ENCODE results near the gene FURIN. TPM values are rescaled to one million over a fixed set of nuclear protein-coding genes. Genes with fewer than 3 reads are reported as not detected.
"Not testable (repeated sequence)": the region's sequence is repeated elsewhere in the genome, so short reads cannot be mapped to it uniquely, and the experiment has no call there.

The FURIN gene
- polyA plus RNA-seq, 10 donors = 20.1 to 35.7 (median 28.3) TPM

DNA sequence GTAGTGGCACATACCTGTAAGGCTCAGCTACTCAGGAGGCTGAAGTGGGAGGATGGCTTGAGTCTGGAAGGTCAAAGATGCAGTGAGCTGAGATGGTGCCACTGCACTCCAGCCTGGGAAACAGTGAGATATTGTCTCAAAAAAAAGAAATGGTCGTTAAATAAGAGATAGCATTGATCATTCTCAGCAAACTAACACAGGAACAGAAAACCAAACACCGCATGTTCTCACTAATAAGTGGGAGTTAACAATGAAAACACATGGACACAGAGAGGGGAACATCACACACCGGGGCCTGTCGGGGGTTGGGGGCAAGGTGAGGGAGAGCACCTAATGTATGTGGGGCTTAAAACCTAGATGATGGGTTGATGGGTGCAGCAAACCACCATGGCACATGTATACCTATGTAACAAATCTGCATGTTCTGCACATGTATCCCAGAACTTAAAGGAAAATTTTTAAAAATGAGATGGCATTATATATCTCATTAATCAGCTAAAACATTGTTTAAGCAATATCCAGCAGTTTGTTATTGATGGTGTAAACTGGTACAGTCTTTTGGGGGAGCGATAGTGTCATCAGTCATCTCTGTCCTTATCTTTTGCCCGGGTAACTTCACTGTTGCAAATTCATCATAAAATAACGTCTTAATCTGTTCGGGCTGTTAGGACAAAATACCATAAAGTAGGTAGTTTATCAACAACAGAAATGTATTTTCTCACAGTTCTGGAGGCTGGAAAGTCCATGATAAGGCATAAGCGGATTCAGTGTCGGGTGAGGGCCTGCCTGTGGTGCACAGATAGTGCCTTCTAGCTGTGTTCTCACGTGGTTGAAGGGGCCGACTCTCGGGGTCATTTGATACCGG is 33.0 kb downstream of the FURIN start:
- DNase-seq = no peak

DNA sequence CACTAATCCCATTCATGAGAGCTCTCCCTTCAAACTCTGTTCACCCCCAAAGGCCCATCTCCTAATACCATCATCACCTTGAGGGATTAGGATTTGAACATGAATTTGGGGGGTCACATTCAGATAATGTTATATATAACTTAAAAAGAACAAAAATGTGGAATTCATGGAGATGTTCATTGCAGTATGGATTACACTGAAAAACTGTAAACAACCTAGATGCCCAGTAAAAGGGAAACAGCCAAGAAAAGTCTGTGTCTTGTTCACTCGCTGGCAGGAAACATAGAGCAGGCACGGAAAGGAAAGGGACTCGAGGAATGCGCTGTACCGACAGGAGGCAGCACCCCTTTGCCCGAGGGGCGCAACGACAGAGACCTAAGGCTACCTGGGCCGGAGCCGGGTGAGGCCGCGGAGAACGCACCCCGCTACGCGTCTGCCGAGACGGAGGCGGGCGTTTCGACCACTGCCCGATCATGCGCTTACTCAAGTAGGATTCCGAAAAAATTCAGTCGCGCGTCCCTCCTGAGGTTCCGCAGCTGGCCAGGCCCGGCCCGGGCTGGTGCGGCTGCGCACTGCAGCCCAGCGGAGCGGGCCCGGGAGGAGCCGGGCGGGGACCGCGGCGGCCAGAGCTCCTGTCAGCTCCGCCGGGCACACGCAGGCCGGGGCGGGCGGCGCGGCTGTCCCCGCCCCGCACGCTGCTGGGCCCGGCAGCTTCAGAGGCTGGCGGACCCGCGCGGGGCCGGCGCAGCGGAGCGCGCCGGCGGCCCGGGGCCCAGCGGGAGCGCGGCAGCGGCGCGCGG is 33.9 kb downstream of the FURIN start:
- peak; percentile 70 to 93 (median 86) for DNase-seq

DNA sequence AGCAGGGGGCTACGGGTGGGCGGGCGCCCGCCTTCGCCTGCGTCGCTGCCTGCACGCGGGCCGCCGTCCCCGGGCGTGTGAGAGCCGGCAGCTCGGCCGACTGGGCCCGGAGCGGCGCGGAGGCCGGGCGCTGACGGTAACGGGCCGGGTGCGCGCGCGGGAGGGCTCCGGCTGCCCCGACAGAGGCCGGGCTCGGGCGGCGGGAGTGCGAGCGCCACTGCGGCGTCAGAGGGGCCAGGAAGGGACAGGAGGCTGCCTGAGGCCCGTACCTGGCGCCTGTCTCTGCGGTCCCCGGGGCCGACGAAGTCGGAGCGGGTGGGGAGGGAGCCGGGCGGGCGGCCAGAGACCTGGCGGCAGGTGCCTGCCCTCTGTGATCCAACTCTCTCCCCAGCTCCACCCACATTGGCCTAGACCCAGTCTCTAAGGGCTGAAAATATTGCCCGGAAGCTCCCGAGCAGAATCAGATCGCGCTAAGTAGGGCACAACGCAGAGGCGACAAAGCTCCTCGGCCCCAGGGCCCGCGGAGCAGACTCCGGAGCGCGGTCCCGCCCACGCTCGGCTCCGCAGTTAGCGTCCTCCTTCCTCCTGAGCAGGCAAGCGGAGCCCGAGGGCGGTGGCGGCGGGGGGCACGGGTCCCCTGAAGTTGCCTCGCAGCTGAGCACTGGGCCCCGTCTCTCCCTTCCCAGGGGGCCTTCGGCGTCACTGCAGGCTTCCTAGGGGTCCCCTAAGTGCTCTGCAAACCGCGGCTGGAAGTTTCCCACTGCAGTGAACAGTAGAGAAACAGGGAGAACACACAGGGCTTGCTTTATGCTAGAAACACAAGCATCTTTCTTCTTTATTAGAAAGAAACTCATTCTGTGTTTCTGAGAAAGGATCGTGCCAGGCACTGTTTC is 34.7 kb downstream of the FURIN start, which contains the start of gene MAN2A2:
Gene MAN2A2 (plus strand): TSS at position 463 of the 893 bp plus-strand sequence. CDS start 906 bp downstream, outside the sequence.
- peak in 2 of 3 donors; percentile 59 to 82 for DNase-seq

DNA sequence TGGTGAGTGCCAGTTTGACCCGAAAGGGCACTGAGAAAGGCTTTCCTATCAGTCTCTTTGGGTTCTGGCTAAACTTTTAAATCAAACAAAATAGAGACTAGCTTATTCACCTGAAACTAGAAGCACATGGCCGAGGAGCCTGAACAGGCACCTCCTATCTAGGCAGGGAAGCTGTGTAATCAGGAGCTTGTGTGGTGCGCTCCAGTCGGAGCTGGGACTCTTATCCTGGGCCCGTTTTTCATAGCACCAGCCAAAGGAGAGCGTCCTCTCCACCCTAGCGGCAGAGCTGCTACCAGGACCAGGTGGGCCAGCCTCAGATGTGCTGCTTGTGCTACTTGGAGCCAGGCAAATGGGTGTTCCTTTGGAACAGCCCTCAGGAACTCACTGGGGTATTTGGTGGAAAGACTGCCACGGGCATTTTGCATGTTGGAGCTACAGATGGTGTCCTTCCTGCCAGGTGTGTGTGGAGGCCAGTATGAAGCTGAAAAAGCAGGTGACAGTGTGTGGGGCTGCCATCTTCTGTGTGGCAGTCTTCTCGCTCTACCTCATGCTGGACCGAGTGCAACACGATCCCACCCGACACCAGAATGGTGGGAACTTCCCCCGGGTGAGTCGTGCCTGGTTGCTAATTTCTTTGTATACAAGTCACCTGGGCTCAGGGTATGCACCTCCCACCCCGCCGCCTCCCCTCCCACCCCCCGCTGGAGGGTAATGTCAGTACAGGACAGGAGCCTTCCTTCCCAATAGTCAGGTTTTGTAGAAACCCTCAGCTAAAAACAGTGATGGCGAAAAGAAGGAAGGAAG is 35.5 kb downstream of the FURIN start:
- no peak for DNase-seq

DNA sequence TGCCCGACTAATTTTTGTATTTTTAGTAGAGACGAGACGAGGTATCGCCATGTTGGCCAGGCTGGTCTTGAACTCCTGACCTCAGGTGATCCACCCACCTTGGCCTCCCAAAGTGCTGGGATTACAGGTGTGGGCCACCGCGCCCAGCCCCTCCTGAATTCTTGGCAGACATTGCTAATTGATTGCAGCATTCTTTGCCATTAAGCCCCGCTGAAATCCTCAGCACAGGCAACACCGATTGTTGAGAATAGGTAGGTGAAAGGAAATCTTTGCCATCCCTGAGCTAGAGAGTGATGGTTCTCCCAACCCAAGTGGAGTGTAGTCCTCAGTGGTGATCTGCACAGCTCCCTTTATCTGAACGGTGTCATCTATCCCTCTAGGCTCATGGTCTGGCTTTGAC is 36.4 kb downstream of the FURIN start:
- DNase-seq = no peak

- DNase-seq = no peak
Observed at GRCh38 chr15:90905306-90906180, 37.2 kb downstream of the FURIN start.

DNA sequence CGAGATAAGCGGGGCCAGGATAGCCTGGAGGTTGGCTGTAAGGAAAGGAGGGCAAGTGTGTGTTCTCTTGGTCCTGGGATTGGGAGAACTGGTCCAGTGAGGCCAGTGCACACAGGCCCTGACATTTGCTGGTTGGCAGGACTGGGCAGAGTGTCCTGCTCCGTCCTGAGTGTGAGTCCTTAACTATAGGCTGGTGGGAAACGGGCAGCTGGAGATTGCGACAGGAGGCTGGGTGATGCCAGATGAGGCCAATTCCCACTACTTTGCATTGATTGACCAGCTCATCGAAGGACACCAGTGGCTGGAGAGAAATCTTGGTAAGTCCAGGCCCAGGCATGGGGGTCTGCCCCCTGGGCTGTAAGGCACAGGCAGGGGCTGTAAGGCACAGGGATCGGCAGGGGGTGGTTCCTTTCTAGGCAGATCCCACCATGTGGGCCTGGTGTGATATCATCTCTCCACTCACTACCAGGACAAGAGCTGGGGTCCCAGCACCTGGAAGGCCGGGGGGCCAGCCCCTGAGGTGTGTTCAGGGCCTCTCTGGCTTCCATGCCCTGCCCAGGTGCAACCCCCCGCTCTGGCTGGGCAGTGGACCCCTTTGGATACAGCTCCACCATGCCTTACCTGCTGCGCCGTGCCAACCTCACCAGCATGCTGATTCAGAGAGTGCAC is 37.9 kb downstream of the FURIN start:
- DNase-seq = no peak

- no peak for DNase-seq
Observed at GRCh38 chr15:90907051-90907660, 38.8 kb downstream of the FURIN start.

GRCh38 chr15:90907838-90908507 is 39.6 kb downstream of the FURIN start:
- no peak for DNase-seq

DNA sequence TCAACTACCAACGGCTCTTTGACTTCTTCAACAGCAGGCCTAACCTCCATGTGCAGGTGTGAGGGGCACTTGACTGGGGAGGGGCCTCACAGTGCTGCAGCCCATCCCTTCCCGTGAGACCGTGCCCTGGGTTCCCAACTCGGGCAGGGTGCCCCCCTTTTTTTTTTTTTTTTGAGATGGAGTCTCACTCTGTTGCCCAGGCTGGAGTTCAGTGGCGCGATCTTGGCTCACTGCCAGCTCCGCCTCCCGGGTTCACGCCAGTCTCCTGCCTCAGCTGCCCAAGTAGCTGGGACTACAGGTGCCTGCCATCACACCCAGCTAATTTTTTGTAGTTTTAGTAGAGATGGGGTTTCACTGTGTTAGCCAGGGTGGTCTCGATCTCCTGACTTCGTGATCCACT is 41.1 kb downstream of the FURIN start:
- DNase-seq = not testable (repeated sequence)

- no peak for DNase-seq
Observed at GRCh38 chr15:90909976-90910375, 41.6 kb downstream of the FURIN start.

DNA sequence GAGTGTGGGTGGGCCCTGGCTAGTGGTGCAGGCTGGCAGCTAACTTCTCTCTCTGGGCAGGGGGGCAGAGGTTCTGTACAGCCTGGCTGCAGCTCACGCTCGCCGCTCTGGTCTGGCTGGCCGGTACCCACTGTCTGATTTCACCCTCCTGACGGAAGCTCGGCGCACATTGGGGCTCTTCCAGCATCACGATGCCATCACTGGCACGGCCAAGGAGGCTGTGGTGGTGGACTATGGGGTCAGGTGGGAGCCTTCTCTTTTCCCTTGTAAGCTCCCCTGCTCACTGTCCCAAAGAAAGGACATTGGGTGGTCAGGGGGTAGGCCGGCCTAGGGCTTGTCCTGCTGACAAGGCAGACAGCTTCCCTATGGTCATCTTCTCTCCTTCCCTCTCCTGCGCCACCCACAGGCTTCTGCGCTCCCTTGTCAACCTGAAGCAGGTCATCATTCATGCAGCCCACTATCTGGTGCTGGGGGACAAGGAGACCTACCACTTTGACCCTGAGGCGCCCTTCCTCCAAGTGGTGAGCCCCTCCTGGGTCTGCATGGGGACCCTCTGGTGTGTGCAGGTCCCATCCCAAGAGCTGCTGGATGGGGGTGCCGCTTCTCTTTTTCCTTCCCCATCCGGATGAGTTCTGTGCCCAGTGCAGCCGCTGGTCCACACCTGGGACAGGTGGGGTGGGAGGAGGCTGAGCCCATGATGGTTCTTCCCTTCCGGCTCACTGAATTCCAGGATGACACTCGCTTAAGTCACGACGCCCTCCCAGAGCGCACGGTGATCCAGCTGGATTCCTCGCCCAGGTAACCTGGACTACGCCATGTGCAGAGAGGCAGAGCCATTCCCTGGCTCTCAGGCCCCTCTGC is 42.3 kb downstream of the FURIN start:
- DNase-seq = no peak

DNA sequence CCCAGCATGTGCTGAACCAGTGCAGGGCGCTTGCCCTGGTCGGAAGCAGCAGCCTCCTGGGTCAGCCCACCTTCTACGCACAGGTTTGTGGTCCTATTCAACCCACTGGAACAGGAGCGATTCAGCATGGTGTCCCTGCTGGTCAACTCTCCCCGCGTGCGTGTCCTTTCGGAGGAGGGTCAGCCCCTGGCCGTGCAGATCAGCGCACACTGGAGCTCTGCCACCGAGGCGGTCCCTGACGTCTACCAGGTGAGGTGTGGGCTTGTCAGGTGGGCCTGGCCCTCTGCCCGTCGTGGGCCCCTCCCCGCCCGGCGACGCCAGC is 42.9 kb downstream of the FURIN start:
- DNase-seq = no peak

DNA sequence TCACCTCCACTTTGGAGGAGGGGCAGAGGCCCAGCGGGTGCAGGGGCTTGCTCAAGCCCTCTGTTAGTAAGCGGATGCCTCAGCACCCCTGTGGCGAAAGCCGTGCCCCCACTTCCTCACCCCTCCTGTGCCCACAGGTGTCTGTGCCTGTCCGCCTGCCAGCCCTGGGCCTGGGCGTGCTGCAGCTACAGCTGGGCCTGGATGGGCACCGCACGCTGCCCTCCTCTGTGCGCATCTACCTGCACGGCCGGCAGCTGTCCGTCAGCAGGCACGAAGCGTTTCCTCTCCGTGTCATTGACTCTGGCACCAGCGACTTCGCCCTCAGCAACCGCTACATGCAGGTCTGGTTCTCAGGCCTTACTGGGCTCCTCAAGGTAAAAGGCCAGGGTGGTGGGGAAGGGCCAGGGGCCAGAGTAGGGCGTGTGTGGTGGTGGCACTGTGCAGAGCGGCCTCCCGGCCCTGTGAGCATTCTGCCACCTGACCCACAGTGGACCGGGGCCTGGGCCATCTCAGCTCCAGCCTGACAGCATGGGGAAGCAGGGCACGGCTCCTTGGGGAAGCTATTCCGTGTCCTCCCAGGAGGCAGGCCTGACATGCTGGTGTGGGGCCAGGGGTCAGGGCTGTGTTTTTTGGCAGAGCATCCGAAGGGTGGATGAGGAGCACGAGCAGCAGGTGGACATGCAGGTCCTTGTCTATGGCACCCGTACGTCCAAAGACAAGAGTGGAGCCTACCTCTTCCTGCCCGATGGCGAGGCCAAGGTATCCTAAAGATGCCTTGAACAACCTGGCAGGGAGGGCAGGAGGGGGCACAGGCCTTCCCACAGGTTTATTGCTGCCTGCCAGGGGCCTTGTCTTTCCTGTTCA is 43.8 kb downstream of the FURIN start:
- no peak for DNase-seq

GRCh38 chr15:90912770-90913075 is 44.3 kb downstream of the FURIN start:
- no peak for DNase-seq

DNA sequence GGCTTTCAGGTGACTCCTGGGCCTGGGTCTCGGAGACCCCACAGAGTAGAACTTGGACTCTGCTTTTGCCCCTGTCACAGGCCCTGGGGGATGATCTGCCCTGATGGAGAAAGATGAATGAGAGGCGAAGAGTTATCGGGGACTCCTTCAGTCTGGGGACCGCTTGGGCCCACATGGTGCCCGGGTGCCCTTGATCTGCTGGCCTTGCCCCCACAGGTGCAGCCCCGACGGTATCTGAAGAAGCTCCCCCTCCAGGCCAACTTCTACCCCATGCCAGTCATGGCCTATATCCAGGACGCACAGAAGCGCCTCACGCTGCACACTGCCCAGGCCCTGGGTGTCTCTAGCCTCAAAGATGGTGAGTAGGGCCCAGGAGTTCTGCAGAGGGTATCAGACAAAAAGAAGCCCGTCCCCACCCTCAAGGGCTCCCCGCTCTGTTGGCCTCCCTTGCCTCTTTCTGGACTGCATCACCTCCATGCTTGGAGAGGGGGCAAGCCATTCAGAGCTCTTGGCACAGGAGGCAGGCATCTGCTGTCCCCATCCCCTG is 45.1 kb downstream of the FURIN start:
- DNase-seq = no peak
